ENCODE results near the gene SERPINB10. TPM values are rescaled to one million over a fixed set of nuclear protein-coding genes. Genes with fewer than 3 reads are reported as not detected.
A peak's percentile ranks its signal among the peaks of the same experiment; 100 is the strongest.

Gene SERPINB10
- total RNA-seq, 1 experiment from 2014 or later = not detected

DNA sequence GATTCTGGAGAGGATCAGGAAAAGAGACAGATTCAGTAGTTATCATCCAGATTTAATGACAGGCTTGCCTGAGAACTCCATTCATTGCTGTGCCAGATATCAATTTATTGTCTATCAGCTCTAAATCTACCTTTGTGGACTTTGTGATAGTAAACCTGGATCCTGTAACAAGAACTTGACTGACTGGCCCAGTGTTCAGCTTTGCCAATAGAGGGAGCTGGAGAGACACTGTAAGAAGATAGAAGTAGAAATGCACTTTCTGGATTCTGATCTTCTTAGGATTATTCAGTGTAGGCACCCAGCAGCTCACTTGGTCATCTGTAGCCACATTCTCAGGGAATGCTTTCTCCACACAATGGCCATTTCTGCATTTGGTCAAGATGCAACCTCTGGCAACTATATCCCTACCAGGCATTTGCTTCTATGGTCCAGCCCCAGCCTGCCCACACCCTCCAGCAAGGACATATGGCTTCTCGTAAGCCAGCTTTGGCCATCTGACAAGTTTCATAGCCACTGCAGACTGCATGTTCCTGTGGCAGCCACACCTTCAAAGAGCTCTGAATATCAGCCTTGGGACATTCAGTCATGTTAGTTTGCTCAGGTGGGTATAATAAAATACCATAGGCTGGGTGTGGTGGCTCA, 56.0 kb downstream of the SERPINB10 start:
- Mint-ChIP-seq H3K9me3 (no peaks in the 10 kb centered on the region), H3K27ac (no peak overlapping the region), H3K4me1 (no peaks in the 10 kb centered on the region; the same call in 1 of the 2 replicates), H3K4me3 (no peak overlapping the region), H3K27me3 (ENCODE audit: low read depth) (peaks cover 10% of the 10 kb centered on the region), H3K36me3 (no peaks in the 10 kb centered on the region)
- DNase-seq (ENCODE audit: low spot score) (peak; percentile 46), ATAC-seq (peak; percentile 88)
- ChIA-PET CTCF (interaction anchor here (0.6 to 2.1 kb wide), 18 partner anchors 9 to 814 kb away, joined by 3 to 20 read pairs (median 3); partner anchors contain the start of gene HMSD), POLR2A (no interaction called here)
- TF ChIP-seq PREB (CRISPR knock-in tag; IDR thresholded peaks at IDR 0.05; ENCODE audit: borderline replicate concordance) = no peak
- TF ChIP-seq CTCF (IDR thresholded peaks at IDR 0.05) = peak; percentile 33; the same call in 1 of the 2 replicates

DNA sequence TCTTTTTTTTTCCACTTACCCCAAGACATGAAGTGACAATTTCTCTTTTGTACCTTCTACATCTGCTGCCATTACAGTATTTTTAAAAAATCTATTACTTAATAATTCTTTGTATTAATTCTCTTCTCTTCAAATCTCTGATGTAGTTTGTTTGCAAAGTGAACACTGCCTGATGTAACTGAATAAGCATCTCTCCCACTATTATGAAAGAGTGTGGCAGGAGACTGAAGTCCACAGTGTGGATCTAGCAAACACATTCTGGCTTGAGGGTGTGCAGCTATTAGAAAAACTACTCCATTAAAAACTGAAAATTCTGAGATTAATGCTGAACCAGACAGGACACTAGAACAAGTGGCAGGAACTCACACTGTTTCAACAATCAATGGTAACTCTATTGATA, 57.1 kb downstream of the SERPINB10 start:
- DNase-seq (ENCODE audit: low spot score) = no peak
- no peak for ATAC-seq
- POLR2A ChIA-PET = no interaction called here
- Mint-ChIP-seq H3K27me3 (ENCODE audit: low read depth) (peaks cover 13% of the 10 kb centered on the region), H3K9me3 (no peaks in the 10 kb centered on the region), H3K36me3 (no peaks in the 10 kb centered on the region), H3K4me1 (peaks cover 11% of the 10 kb centered on the region), H3K27ac (no peak overlapping the region), H3K4me3 (no peak overlapping the region)
- TF ChIP-seq ZNF396 (CRISPR knock-in tag; IDR thresholded peaks at IDR 0.05; ENCODE audit: borderline replicate concordance) = no peak
- no peak for TF ChIP-seq KAT7 (CRISPR knock-in tag; IDR thresholded peaks at IDR 0.05; ENCODE audit: borderline replicate concordance)
- no peak for TF ChIP-seq USF1 (CRISPR knock-in tag; IDR thresholded peaks at IDR 0.05)
- TF ChIP-seq, protein P1, sequence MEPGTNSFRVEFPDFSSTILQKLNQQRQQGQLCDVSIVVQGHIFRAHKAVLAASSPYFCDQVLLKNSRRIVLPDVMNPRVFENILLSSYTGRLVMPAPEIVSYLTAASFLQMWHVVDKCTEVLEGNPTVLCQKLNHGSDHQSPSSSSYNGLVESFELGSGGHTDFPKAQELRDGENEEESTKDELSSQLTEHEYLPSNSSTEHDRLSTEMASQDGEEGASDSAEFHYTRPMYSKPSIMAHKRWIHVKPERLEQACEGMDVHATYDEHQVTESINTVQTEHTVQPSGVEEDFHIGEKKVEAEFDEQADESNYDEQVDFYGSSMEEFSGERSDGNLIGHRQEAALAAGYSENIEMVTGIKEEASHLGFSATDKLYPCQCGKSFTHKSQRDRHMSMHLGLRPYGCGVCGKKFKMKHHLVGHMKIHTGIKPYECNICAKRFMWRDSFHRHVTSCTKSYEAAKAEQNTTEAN (CRISPR knock-in tag; IDR thresholded peaks at IDR 0.05) = no peak
- TF ChIP-seq NFATC4 (CRISPR knock-in tag; IDR thresholded peaks at IDR 0.05) = no peak
- TF ChIP-seq STAT6 (CRISPR knock-in tag; conservative IDR thresholded peaks at IDR 0.05; ENCODE audit: low read depth) = no peak
- no peak for TF ChIP-seq EMX1 (CRISPR knock-in tag; IDR thresholded peaks at IDR 0.05)
- TF ChIP-seq ZNF121 (CRISPR knock-in tag; IDR thresholded peaks at IDR 0.05) = no peak
- no peak for TF ChIP-seq OVOL2 (CRISPR knock-in tag; IDR thresholded peaks at IDR 0.05; ENCODE audit: borderline replicate concordance)
- TF ChIP-seq, protein P2, sequence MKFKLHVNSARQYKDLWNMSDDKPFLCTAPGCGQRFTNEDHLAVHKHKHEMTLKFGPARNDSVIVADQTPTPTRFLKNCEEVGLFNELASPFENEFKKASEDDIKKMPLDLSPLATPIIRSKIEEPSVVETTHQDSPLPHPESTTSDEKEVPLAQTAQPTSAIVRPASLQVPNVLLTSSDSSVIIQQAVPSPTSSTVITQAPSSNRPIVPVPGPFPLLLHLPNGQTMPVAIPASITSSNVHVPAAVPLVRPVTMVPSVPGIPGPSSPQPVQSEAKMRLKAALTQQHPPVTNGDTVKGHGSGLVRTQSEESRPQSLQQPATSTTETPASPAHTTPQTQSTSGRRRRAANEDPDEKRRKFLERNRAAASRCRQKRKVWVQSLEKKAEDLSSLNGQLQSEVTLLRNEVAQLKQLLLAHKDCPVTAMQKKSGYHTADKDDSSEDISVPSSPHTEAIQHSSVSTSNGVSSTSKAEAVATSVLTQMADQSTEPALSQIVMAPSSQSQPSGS (CRISPR knock-in tag; IDR thresholded peaks at IDR 0.05; ENCODE audit: borderline replicate concordance, low read depth) = no peak
- no peak for TF ChIP-seq ZNF317 (CRISPR knock-in tag; IDR thresholded peaks at IDR 0.05; ENCODE audit: borderline replicate concordance, low read depth)
- CTCF ChIA-PET = no interaction called here
